Epithelial cell of prostate (primary cell): ENCODE results near the gene LARP4.
A peak's percentile ranks its signal among the peaks of the same experiment; 100 is the strongest.
"Not testable (repeated sequence)": the region's sequence is repeated elsewhere in the genome, so short reads cannot be mapped to it uniquely, and the experiment has no call there.

Experiments used
- DNase-seq: peaks from one replicate; pipeline ENCODE4 v3.0.0-alpha.2; 2011; ENCODE audit warnings: low read depth, low spot score
- H3K27ac ChIP-seq: fragments of 450-650 bp; 2 replicates; pipeline ENCODE4 v1.5.1; 2017; ENCODE audit warnings: mild to moderate bottlenecking

LARP4 gene

DNA sequence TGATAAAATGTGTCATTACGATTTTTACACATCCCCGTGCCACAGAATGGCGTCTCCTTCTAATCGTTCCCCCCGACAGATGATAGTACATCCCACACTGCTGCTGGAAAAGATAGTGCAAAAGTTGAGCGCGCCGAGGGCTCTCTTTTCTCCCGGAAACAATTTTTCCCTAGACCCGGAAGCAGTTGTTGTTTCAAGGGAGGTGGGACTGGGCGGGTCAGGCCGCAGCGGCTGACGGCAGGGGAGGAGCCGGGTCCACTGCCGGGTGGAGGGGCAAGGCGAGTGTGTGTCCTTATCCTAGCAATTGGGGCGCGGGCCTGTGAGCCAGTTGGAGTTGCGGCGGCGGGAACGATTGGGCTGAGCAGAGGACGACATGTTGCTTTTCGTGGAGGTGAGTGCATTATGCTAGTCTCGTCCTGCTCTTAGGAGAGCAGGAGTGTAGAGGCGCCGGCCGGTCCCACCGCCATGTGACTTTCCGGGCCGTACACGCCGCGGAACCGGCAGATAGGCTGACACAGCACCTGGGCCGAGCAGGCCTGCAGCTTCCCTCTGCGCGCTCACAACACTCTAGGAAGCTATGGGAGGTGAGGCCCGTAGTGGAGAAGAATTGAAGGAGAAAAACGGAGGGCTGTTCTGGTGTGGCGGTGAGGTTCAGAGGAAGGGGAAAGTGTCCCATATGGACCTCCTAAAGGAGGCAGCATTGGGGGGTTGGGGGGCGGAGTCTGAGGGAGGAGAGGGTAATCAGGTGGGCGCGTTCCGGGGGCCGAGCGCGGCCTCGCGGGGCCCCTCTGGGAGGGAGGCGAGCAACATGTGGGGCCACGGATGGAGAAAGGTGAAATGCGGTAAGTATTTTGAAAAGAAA lies at the start of gene LARP4:
TSS of gene LARP4 (plus strand) at position 248 of the 862 bp plus-strand sequence. CDS start at position 374, 126 bp downstream.
- peak within 1 kb of the TSS; percentile 78 for H3K27ac ChIP-seq
- peak; percentile 63 for DNase-seq

DNA sequence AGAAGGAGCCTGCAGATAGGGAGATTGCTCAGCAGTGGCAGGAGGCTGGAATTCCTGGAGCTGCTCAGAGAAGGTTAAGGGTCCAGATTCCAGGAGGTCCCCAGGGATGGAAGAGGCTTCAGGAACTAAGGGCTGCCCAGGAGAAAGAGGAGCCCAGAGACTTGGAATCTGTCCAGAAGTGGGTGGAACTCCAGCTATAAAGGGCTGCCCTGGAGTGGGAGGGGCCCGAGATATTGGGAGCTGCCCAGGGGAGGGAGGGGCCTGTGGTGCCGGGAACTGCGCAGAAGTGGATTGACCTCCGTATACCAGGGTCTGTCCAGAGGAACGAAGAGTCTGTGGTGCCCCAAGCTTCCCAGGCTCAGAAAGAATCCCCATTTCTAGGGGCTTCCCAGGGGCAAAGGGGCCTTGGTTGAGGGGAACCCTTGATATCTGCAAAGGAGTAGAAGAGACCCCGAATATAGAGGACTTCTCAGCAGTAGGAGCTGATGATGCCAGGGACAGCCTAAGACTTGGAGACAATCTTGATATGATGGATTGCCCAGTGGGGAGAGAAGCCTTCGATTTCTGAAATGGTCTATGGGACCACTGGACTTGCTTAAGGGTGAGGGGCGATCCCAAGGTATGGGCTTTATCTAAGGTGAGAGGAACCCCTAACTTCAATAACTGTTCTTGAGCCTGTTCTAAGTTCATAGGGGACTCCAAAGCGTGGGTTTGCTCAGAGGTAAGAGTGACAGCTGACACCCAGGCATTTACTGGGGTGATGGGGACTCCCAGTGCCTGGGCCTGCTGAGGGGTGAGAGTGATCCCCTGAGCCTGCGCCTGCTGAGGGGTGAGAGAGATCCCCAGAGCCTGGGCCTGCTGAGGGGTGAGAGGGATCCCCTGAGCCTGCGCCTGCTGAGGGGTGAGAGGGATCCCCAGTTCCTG lies 49.3 kb upstream of the LARP4 start:
- no peak for DNase-seq
- no peak overlapping the region for H3K27ac ChIP-seq

DNA sequence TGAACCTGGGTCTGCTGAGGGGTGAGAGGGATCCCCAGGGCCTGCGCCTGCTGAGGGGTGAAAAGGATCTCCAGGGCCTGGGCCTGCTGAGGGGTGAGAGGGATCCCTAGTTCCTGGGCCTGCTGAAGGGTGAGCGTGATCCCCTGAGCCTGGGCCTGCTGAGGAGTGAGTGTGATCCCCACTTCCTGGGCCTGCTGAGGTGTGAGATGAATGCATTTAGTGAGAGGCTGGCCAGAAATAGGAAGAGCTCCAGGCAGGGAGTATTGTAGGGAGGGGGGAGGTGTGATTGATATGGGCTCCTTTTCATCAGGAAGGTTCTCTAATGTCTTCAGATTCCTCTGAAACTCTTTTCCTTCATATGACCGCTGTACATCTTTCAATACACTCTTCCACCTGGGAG lies 47.3 kb upstream of the LARP4 start:
- no peak overlapping the region for H3K27ac ChIP-seq
- DNase-seq, result no peak

DNA sequence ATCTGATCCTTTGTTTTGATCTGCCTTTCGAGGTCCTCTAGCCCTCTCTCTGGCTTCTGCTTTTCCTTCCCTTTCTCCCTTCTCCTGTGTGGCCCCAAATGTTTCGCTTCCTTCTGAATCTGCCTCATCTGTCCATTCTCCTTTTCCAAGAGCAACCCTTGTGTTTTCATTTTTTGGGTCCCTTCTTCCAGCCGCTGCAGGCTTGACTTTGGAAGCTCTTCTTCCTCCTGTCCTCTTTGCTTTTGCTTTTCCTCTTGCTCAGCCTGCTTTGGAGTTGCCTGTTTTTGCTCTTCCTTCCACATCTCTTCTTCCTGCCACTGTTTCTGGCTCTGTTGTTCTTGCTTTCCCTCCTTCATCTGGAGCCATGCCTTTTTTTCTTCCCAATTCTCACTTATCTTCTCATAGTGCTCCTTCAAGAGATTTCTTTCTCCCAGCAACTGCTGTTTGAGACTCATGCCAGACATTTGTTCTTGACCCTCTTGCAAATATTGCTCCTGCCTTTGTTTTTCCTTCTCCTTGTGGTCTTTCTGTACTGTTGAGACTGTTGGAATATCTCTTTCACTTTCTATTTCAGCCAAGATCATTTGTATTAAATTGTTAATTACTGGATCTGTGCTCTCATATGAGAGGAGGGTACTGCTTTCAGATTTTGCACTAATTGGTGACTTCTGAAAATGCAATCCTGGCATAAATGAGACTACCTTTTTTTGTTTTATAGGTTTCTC lies 46.7 kb upstream of the LARP4 start:
- no peak for DNase-seq
- no peak overlapping the region for H3K27ac ChIP-seq

DNA sequence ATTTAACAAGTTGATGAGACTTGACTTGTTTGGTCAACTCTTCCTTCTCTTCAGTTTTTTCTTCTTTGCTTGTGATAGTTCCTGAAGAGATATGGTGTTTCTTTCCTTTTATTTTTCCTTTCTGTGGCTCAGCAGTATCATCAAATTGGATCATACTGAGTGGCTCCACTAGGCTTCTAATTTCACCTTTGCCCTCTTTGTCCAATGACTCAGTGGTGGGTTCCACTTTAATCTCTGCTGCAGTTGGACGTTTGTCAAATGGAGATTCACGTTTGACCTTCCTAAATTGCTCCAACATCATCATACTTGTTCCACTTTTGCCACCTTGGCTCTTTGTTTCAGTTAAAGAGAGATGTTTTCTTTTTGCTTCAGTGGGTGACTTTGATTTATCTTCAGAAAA lies 45.8 kb upstream of the LARP4 start:
- H3K27ac ChIP-seq, result no peak overlapping the region
- DNase-seq, result no peak

DNA sequence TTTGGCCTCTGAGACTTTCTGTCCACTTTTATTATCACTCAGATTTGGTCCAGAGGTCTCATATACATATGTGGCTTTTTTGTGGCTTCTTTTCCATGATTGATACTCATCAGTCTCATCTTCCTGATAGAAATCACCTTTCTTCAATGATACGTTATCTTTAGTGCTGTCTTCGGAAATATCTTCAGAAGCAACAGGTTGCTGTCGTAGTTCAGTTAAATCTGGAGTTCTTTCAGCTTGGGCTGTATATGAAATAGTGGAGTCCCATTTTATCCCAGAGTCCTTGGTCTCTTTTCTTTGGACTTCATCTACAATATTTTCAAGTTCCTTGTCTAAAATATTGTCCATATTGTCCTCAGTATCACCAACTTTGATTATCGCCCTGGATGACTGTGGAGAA lies 45.3 kb upstream of the LARP4 start:
- DNase-seq, result no peak
- no peak overlapping the region for H3K27ac ChIP-seq

DNA sequence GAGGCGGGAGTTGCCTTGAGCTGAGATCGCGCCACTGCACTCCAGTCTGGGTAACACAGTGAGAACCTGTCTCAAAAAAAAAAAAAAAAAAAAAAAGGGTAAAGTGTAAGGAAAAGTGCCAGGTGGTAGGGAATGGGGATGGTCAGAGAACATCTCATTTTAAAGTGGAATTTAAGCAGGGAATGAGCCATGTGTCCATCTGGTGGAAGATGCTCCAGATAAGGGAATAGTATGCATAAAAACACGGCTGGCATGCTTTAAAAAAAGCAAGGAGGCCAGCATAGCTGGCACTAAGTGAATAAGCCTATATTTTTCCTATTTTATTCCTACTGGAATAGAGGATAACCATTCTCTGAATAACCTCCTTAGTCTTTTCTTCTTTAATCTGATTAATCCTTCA lies 38.0 kb upstream of the LARP4 start:
- H3K27ac ChIP-seq, result no peak overlapping the region
- DNase-seq, result no peak

DNA sequence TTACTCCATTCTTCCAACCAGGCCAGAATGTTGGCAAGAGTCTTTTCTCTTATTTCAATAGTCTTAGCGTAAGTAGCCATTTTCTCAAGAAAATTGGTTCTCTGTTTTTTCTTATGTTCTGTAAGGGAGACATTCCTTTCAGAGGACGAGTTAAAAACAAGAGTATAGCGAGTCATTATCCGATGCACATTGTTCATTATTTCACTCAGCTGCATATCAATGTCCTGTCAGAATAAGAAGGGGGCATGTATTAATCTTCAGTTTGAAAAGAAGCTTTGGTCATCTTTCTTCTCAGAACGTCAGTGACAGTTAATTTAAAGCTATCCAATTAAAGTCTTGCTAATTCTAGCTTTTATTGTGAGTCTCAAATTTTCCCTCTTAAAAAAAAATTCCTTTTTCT lies 37.5 kb upstream of the LARP4 start:
- H3K27ac ChIP-seq, result no peak overlapping the region
- no peak for DNase-seq

DNA sequence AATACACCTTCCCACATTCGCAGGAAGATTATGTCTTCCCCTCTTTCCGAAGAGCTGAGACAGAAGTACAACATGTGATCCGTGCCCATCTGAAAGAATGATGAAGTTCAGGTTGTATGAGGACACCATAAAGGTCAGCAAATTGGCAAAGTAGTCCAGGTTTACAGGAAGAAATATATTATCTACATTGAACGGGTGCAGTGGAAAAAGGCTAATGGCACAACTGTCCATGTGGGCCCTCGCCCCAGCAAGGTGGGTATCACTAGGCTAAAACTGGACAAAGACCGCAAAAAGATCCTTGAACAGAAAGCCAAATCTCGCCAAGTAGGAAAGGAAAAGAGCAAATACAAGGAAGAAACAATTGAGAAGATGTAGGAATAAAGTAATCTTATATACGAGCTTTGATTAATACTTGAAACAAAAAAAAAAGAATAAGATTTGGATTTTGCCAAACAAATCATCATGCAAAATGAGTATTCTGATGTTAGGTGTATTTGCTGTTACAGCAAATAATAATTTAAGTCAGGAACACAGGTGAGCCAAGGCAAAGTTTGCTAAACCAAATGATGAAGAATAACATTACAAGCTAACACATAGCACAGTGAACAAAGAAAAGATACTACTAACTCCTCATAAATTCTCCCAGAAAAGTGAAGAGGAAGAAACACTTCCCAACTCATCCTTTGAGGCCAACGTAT lies 34.8 kb upstream of the LARP4 start:
- H3K27ac ChIP-seq, result no peak overlapping the region
- DNase-seq, result no peak

DNA sequence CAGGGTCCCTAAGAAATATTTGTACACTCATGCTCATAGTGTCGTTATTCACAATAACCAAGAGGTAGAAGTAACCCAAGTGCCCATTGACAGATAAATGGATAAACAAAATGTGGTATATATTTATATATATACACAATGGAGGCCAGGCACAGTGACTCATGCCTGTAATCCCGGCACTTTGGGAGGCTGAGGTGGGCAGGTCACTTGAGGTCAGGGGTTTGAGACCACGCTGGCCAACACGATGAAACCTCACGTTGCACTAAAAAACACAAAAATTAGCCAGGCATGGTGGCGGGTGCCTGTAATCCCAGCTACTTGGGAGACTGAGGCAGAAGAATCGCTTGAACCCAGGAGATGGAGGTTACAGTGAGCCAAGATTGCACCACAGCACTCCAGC lies 30.0 kb upstream of the LARP4 start:
- DNase-seq, H3K27ac ChIP-seq: not testable (repeated sequence)

DNA sequence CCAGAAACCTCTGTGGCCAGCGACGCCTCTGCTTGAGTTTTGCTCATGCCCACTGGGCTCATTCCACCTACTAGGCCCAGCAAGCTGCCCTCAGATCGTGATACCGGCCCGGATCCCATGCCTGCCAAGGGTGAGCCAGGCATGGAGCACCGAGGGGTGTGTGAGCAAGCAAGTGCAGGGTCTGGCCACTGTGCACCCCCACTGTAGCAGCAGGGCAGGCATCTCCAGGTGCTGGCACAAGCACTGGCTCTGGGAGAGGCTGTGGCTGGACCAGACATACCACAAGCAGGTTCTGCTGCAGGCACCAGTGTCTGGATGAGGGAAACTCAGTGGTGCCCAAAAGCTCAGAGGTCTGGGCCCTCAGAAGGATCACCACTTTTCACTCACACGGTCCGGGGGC lies 24.9 kb upstream of the LARP4 start:
- no peak for DNase-seq
- no peak overlapping the region for H3K27ac ChIP-seq

DNA sequence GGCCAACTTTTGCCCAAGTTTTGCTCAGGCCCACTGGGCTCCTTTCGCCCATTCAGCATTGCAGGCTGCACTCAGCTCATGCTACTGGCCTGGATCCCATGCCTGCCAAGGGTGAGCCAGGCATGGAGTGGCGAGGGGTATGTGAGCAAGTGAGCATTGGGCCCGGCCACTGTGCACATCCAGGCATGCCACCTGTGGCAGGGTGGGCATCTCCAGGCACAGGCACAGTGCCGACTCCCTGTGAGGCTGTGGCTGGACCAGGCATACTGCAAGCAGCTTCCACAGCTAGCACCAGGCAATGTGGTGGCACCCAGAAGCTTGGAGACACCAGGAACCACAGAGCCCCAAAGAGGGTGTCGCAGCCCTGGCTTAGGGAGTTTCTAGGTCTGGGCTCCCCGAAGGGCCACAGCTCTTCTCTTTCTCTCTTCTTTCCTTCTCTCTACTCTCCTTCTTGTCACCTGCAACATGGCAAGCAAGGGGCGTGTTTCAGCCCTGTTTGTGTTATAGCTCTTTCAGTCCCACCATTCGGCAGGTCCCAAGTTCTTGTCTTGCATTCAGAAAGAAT lies 19.8 kb upstream of the LARP4 start:
- no peak for DNase-seq

DNA sequence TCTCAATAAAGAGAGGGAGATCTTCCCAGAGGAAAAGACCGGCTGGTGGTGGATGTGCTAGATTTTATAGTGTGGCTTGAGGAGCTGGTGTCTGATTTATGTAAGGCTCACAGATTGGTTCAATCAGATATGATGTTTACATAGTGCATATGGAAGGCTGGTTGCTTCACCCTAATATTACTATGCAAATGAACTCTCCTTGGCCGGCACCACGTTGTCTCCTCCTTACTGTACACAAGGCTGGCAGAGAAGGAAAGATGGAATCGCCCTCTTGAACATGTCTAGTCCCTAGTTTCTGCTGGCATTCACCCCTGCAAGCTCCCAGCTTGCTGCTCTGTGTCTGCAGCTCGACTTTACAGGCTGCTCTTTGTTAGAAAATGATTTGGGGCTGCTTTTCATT lies 13.2 kb upstream of the LARP4 start:
- DNase-seq, result no peak
- no peak overlapping the region for H3K27ac ChIP-seq

More for the DNA sequence above, 19.8 kb upstream of the LARP4 start:
- H3K27ac ChIP-seq, result no peak overlapping the region

DNA sequence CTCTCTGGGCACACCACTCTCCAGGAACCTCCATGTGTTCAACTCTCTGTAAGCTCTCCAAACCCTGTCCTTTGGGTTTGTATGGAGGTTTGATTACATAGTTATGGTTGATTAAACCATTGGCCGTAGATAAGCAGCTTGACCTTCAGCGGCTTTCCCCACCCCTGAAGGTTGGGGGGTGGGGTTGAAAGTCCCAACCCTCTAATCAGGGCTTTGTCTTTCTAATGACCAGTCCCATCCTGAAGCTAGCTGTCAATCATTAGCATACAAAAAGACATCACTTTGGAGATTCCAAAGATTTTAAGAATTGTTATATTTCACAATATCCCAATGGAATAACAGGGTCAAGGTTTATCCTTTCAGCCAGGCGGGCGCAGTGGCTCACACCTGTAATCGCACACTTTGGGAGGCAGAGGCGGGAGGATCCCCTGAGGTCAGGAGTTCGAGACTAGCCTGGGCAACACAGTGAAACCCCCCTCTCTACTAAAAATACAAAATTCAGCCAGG lies 12.7 kb upstream of the LARP4 start:
- H3K27ac ChIP-seq, result no peak overlapping the region
- DNase-seq, result no peak

DNA sequence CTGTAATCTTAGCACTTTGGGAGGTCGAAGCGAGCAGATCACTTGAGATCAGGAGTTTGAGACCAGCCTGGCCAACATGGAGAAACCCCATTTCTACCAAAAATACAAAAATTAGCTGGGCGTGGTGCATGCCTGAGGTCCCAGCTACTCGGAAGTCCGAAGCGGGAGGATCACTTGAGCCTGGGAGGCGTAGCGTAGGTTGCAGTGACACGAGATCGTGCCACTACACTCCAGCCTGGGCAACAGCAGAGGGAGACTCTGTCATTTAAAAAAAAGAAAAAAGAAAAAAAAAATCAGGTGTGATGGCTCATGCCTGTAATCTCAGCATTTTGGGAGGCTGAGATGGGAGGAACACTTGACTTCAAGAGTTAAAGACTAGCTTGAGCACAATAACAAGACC lies 11.9 kb upstream of the LARP4 start:
- not testable (repeated sequence) for H3K27ac ChIP-seq, DNase-seq

DNA sequence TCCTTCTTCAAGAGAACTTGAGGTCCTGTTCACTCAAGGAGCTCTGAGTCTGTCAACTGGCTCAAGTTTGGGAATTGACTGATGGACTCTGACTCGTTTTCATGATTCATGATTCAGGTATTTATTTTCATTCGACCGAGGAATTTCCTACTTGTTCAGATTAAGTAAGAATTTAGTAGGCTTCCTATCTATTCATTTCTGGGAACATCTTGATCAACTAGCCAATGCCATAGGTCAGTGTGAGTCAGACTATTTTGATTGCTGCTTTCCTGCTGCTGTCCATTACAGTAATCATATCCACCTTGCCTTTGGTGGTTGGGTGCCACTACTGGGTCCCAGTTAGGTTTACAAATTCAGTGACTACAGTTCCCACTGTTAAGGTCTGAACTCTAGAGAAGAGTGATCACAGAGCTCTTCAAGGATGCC lies 10.4 kb upstream of the LARP4 start:
- peak overlapping the region; percentile 56 for H3K27ac ChIP-seq
- no peak for DNase-seq

DNA sequence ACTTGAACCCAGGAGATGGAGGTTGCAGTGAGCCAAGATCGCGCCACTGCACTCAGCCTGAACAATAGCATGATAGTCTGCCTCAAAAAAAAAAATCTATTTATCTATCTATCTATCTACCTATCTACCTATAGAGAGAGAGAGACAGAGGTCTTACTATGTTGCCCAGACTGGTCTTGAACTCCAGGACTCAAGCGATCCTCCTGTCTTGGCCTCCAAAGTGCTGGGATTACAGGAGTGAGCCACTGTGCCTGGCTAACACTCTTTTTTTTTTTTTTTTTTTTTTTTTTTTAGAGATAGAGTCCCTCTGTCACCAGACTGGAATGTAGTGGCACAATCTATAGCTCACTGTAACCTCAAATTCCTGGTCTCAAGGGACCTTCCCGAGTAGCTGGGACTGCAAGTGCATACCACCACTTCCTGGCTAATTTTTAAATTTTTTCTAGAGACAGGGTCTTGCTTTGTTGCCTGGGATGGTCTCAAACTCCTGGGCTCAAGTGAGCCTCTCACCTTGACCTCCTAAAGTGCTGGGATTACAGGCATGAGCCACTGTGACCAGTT lies 6.1 kb upstream of the LARP4 start:
- H3K27ac ChIP-seq, result no peak overlapping the region
- DNase-seq, result no peak

DNA sequence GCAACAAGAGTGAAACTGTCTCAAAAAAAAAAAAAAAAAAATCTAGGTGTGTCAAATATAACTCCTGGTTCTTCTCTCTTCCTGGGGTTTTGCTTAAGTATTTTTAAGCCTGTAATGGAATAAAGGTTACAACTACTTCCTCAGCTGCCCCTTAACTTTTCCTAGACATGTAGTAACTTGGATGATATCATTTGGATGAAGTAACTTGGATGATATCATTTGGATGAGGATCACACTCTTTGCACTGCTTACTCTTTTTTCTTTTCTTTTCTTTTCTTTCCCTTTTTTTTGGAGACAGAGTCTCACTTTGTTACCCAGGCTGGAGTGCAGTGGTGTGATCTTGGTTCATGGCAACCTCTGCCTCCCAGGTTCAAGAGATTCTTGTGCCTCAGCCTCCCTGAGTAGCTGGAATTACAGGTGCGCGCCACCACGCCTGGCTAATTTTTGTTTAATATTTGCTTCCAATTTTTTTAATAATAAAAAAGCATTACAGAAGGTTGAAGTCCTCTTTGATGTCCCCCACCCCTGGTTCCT lies 3.5 kb upstream of the LARP4 start:
- peak overlapping the region; percentile 45 for H3K27ac ChIP-seq
- DNase-seq, result no peak

DNA sequence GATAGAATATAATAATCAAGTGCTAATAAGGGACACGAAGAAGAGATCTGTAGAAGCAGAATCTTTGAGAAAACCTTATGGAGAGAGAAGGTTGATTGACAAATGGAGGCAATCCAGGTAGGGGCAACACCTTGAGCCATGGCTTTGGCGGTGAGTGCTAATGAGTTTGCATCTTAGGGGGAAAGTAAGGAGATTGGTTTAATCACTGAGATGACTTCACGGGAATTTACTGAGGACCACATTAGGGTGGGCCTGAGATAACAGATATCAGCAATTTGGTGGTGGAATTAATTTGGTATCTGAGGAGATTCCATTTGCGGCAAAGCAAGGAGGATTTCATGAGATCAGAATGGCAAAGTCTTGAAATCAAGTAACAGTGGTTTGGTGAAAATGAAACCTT lies 1.8 kb upstream of the LARP4 start:
- DNase-seq, result no peak
- no peak overlapping the region for H3K27ac ChIP-seq
